ENCODE data around the gene TCOF1. TPM values are rescaled to one million over a fixed set of nuclear protein-coding genes. Genes with fewer than 3 reads are reported as not detected.

The TCOF1 gene
- total RNA-seq, 6 experiments from 2014 or later = 30.8 to 44.6 (median 38.5) TPM

DNA sequence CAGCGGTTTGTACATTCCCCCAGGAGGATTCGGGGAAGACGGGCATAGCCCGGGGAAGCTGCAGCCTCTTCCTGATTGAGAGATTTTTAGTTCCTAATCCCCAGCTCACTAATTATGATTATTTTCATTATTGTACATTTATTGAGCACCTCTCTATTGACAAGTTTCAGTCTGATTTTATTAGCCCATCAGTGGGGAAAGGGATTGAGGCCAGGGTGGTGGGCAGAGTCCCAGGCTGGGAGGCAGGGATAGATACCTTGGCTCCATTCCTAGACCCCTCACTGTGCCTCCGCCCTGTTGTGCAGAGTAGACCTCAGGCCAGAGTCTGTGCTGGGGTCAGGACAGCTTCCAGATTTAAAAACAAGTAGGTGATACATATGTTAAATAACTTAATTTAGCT is 27.2 kb downstream of the TCOF1 start:
- H3K36me3 Mint-ChIP-seq (ENCODE audit: low read depth) = peaks cover 35% of the 10 kb centered on the region
- no peak for DNase-seq
- H3K27me3 Mint-ChIP-seq (ENCODE audit: insufficient read depth) = no peaks in the 10 kb centered on the region; the same call in 1 of the 2 replicates
- no peak overlapping the region for H3K4me3 Mint-ChIP-seq
- TF ChIP-seq, protein P1, sequence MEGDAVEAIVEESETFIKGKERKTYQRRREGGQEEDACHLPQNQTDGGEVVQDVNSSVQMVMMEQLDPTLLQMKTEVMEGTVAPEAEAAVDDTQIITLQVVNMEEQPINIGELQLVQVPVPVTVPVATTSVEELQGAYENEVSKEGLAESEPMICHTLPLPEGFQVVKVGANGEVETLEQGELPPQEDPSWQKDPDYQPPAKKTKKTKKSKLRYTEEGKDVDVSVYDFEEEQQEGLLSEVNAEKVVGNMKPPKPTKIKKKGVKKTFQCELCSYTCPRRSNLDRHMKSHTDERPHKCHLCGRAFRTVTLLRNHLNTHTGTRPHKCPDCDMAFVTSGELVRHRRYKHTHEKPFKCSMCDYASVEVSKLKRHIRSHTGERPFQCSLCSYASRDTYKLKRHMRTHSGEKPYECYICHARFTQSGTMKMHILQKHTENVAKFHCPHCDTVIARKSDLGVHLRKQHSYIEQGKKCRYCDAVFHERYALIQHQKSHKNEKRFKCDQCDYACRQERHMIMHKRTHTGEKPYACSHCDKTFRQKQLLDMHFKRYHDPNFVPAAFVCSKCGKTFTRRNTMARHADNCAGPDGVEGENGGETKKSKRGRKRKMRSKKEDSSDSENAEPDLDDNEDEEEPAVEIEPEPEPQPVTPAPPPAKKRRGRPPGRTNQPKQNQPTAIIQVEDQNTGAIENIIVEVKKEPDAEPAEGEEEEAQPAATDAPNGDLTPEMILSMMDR (IDR thresholded peaks at IDR 0.05) = no peak
- no peak overlapping the region for H3K27ac Mint-ChIP-seq
- H3K9me3 Mint-ChIP-seq = peaks cover 4% of the 10 kb centered on the region
- H3K4me1 Mint-ChIP-seq (ENCODE audit: low read depth) = no peaks in the 10 kb centered on the region

GRCh38 chr5:150386024-150386855 is 28.7 kb downstream of the TCOF1 start:
- no peaks in the 10 kb centered on the region for H3K4me1 Mint-ChIP-seq (ENCODE audit: low read depth)
- H3K27ac Mint-ChIP-seq = no peak overlapping the region
- H3K27me3 Mint-ChIP-seq (ENCODE audit: insufficient read depth) = no peaks in the 10 kb centered on the region; the same call in 1 of the 2 replicates
- H3K36me3 Mint-ChIP-seq (ENCODE audit: low read depth) = peaks cover 23% of the 10 kb centered on the region
- no peak for DNase-seq
- H3K9me3 Mint-ChIP-seq = no peaks in the 10 kb centered on the region
- TF ChIP-seq, protein P1 (IDR thresholded peaks at IDR 0.05) = no peak
- no peak overlapping the region for H3K4me3 Mint-ChIP-seq

DNA sequence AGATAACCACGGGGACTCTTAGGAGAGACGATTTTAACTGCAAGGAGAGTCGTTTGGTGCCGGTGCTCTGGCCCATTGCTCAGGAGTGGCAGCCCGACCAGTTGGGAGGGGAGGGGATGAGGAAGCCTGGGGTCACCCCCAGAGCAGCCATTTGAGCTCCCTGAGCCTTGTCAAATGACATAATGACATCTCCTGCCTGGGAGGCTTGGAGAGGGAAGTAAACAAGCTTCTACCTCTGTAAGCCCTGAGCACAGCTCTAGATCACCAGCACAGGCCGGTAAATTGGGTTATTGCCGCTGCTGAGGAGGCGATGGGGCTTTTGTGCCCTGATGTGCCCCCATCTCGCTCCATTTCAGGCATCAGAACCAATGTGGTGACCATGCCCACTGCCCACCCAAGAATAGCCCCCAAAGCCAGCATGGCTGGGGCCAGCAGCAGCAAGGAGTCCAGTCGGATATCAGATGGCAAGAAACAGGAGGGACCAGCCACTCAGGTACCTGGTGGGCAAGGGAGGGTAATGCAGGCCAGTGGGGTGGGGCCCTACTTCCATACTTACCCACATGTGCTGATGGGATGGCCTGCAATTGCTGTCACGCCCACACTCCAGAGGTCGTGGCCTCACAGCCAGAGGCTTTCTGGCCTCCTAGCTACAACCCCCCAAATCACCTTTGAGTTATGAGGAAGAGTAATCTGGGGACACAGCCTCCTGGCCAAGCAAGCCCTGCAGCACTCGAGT is 32.2 kb downstream of the TCOF1 start:
- no peaks in the 10 kb centered on the region; the same call in 1 of the 2 replicates for H3K27me3 Mint-ChIP-seq (ENCODE audit: insufficient read depth)
- no peaks in the 10 kb centered on the region for H3K4me1 Mint-ChIP-seq (ENCODE audit: low read depth)
- no peaks in the 10 kb centered on the region for H3K9me3 Mint-ChIP-seq
- no peak overlapping the region for H3K4me3 Mint-ChIP-seq
- no peak for DNase-seq
- no peak overlapping the region for H3K27ac Mint-ChIP-seq
- TF ChIP-seq, protein P1 (IDR thresholded peaks at IDR 0.05) = no peak
- H3K36me3 Mint-ChIP-seq (ENCODE audit: low read depth) = peaks cover 13% of the 10 kb centered on the region; the same call in 1 of the 2 replicates

DNA sequence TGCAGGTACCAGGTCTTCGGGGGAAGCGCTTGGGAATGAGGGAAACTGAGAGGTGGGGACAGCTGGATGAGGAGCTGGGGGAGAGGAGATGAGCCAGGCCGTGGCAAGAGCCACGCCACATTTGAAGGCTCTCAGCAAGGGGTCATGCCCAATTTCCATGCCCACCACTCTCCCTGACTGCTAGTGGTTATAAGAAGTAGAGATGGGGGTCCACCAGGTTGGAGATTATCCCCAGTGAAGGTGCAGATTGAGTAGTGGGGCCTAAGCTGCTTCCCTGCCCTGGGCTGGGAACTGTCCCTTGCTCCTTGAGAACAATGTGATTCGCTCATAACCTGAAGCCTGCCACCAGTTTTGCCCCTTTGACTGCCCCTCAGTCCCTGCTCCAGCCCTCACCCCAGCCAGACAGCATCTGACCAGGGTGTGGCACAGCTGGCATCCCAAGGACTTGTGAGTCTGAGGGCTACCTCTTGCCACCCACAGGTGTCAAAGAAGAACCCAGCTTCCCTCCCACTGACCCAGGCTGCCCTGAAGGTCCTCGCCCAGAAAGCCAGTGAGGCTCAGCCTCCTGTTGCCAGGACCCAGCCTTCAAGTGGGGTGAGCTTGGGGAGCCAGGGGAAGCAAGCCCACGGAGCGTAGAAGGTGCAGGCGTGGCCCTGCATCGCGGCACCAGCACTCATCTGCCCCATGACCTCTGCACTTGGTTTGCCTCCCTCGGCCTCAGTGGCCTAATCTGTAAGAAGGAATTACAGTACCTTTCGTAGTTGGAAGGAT is 33.8 kb downstream of the TCOF1 start:
- no peak for DNase-seq
- peaks cover 5% of the 10 kb centered on the region for H3K4me1 Mint-ChIP-seq (ENCODE audit: low read depth)
- peaks cover 3% of the 10 kb centered on the region for H3K27me3 Mint-ChIP-seq (ENCODE audit: insufficient read depth)
- H3K27ac Mint-ChIP-seq = no peak overlapping the region
- TF ChIP-seq, protein P1 (IDR thresholded peaks at IDR 0.05) = no peak
- H3K4me3 Mint-ChIP-seq = no peak overlapping the region
- no peaks in the 10 kb centered on the region for H3K9me3 Mint-ChIP-seq
- H3K36me3 Mint-ChIP-seq (ENCODE audit: low read depth) = peaks cover 20% of the 10 kb centered on the region

- Mint-ChIP-seq H3K27ac (no peak overlapping the region), H3K4me3 (no peak overlapping the region), H3K9me3 (no peaks in the 10 kb centered on the region), H3K4me1 (ENCODE audit: low read depth) (peaks cover 13% of the 10 kb centered on the region), H3K27me3 (ENCODE audit: insufficient read depth) (peaks cover 3% of the 10 kb centered on the region), H3K36me3 (ENCODE audit: low read depth) (peaks cover 20% of the 10 kb centered on the region)
- TF ChIP-seq, protein P1 (IDR thresholded peaks at IDR 0.05) = no peak
- DNase-seq = no peak
These were observed 34.5 kb downstream of the TCOF1 start for GRCh38 chr5:150391986-150392385.

Data from HFFc6 (cell line).